CD4-positive, alpha-beta T cell treated with Interleukin-12 subunit alpha and Interleukin-12 subunit beta, for 1 hour (primary cell): ENCODE results near the gene COQ2.

Source experiments
- DNase-seq: peaks from one replicate; pipeline ENCODE4 v3.0.0-alpha.2; 2020

Gene COQ2

GRCh38 chr4:83214079-83214478 is 70.5 kb downstream of the COQ2 start:
- no peak for DNase-seq
